RWPE2 (cell line): ENCODE measurements around the gene HPN.
A peak's percentile ranks its signal among the peaks of the same experiment; 100 is the strongest.

Source experiments
- ATAC-seq: fragments of 200-7000 bp; cut with Tn5 transposase; 3 replicates; pipeline ENCODE4 v1.9.1; 2021; ENCODE audit warnings: low read depth
- DNase-seq: peaks from one replicate; pipeline ENCODE4 v3.0.0-alpha.2; 2020; ENCODE audit warnings: low spot score
- H3K27ac ChIP-seq: fragments of 450-650 bp; 2 replicates; pipeline ENCODE4 v1.5.1; 2017; ENCODE audit warnings: mild to moderate bottlenecking; ENCODE audit not compliant: poor library complexity, severe bottlenecking
- H3K27me3 ChIP-seq: fragments of 250-450 bp; sonication (Bioruptor Pico); 2 replicates; pipeline ENCODE4 v1.5.1; 2021; ENCODE audit warnings: mild to moderate bottlenecking, moderate library complexity; ENCODE audit not compliant: insufficient read depth, poor library complexity, severe bottlenecking
- H3K36me3 ChIP-seq: fragments of 250-450 bp; sonication (Bioruptor Pico); 2 replicates; pipeline ENCODE4 v1.5.1; 2020; ENCODE audit warnings: low read depth, mild to moderate bottlenecking, moderate library complexity
- H3K4me1 ChIP-seq: fragments of 250-450 bp; sonication (Bioruptor Pico); 2 replicates; pipeline ENCODE4 v1.5.1; 2021; ENCODE audit warnings: mild to moderate bottlenecking, moderate library complexity; ENCODE audit not compliant: insufficient read depth, poor library complexity, severe bottlenecking
- H3K4me3 ChIP-seq: fragments of 250-450 bp; sonication (Bioruptor Pico); 2 replicates; pipeline ENCODE4 v1.5.1; 2021; ENCODE audit warnings: mild to moderate bottlenecking, moderate library complexity; ENCODE audit not compliant: severe bottlenecking
- H3K9me3 ChIP-seq: fragments of 250-450 bp; sonication (Bioruptor Pico); 2 replicates; pipeline ENCODE4 v1.5.1; 2021; ENCODE audit warnings: mild to moderate bottlenecking, moderate library complexity; ENCODE audit not compliant: severe bottlenecking
- TF ChIP-seq, protein P1 (sequence below): fragments of 450-650 bp; IDR thresholded peaks from one replicate; pipeline ENCODE4 v1.5.1; 2017; ENCODE audit warnings: mild to moderate bottlenecking, moderate library complexity; ENCODE audit not compliant: poor library complexity, severe bottlenecking

HPN gene

DNA sequence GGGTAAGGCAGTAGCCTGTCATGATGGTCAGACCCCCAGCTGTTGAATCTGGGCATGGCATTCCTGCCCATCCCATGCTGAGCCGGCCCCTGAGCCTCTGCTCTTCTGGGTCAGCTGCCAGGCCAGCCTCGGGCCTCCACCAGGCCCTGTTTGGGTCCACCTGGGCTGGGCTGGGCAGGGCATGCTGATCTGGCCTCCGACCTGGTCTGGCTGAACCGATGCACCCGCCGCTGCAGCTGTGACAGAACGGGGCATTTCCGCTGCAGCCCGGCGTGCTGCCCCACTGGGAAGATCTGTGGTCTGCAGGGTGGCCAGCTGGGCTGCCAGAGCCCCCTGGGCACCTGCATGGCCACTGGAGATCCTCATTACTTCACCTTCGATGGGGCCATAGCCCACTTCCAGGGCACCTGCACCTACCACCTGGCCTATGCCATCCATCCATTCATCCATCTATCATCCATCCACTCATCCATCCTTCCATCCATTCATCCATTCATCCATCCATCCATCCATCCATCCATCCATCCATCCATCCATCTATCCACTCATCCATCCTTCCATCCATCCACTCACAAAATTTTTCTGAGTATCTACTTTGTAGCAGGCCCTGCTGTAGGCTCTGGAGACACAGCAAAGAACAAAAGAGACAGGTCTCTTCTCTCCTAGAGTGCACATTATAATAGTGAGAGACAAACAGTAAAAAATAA is 52.6 kb downstream of the HPN start:
- Histone ChIP-seq H3K4me3 (no peak overlapping the region), H3K27ac (no peak overlapping the region), H3K36me3 (no peaks in the 10 kb centered on the region), H3K9me3 (no peaks in the 10 kb centered on the region), H3K4me1 (peaks cover 8% of the 10 kb centered on the region), H3K27me3 (no peaks in the 10 kb centered on the region)
- no peak for DNase-seq
- no peak for ATAC-seq
- TF ChIP-seq, protein P1, sequence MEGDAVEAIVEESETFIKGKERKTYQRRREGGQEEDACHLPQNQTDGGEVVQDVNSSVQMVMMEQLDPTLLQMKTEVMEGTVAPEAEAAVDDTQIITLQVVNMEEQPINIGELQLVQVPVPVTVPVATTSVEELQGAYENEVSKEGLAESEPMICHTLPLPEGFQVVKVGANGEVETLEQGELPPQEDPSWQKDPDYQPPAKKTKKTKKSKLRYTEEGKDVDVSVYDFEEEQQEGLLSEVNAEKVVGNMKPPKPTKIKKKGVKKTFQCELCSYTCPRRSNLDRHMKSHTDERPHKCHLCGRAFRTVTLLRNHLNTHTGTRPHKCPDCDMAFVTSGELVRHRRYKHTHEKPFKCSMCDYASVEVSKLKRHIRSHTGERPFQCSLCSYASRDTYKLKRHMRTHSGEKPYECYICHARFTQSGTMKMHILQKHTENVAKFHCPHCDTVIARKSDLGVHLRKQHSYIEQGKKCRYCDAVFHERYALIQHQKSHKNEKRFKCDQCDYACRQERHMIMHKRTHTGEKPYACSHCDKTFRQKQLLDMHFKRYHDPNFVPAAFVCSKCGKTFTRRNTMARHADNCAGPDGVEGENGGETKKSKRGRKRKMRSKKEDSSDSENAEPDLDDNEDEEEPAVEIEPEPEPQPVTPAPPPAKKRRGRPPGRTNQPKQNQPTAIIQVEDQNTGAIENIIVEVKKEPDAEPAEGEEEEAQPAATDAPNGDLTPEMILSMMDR, result no peak

DNA sequence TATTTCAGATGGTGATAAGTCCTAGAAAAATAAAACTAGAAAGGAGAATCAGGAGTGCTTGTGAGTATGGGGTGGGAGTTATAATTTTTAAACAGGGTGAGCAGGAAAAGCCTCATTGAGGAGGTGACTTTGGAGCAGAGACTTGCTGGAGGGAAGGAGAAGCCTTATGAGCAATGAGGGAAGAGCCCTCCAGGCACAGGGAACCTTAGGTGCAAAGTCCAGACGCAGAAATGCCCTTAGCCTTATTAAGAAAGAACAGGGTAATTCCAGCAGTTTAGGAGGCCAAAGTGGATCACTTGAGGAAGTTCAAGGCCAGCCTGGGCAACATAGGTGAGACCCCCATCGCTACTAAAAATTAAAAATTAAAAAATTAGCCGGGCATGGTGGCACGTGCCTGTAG is 53.1 kb downstream of the HPN start:
- ATAC-seq (no peak), DNase-seq (no peak)
- Histone ChIP-seq H3K27me3 (no peaks in the 10 kb centered on the region), H3K9me3 (no peaks in the 10 kb centered on the region), H3K4me3 (no peak overlapping the region), H3K4me1 (peaks cover 8% of the 10 kb centered on the region), H3K36me3 (no peaks in the 10 kb centered on the region), H3K27ac (no peak overlapping the region)
- TF ChIP-seq, protein P1, result no peak

DNA sequence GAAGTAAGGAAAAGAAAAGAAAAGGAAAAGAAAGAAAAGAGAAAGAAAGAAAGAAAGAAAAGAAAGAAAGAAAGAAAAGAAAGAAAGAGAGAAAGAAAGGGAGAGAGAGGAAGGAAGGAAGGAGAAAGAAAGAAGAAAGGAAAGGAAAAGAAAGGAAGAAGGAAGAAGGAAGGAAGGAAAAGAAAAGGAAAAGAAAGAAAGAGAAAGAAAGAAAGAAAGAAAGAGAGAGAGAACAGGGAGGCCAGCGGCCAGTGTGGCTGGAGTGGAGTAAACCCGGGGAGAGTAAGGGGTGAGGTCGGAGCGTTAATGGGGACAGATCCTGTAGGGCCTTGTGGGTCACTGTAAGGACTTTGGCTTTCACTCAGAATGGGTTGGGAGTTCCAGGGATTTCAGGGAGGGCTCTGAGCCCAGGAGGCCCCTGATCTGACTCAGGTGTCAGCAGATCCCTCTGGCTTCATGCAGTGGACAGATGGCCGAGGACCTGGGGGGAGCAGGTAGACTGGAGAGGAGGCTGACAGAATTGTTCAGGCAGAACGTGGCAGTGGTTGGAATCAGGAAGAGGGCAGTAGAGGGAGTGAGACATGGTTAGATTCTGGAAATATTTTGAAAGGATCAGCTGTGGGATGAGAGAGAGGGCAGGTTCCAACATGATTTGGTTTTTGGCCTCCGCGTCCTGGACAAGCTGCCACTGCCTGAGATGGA is 54.3 kb downstream of the HPN start:
- H3K9me3 ChIP-seq, result no peaks in the 10 kb centered on the region
- DNase-seq, result no peak
- no peak overlapping the region for H3K27ac ChIP-seq
- H3K27me3 ChIP-seq, result no peaks in the 10 kb centered on the region
- TF ChIP-seq, protein P1, result peak; percentile 22
- H3K4me3 ChIP-seq, result no peak overlapping the region
- peaks cover 8% of the 10 kb centered on the region for H3K4me1 ChIP-seq
- no peaks in the 10 kb centered on the region for H3K36me3 ChIP-seq
- ATAC-seq, result peak; percentile 91

GRCh38 chr19:35098413-35099049 is 57.0 kb downstream of the HPN start:
- no peak overlapping the region for H3K27ac ChIP-seq
- H3K4me3 ChIP-seq, result no peak overlapping the region
- DNase-seq, result no peak
- TF ChIP-seq, protein P1, result no peak
- no peaks in the 10 kb centered on the region for H3K27me3 ChIP-seq
- H3K9me3 ChIP-seq, result no peaks in the 10 kb centered on the region
- no peaks in the 10 kb centered on the region for H3K36me3 ChIP-seq
- H3K4me1 ChIP-seq, result peaks cover 8% of the 10 kb centered on the region
- ATAC-seq, result peak; percentile 8; the same call in 1 of the 3 replicates
